ENCODE data around the gene CAST. TPM values are rescaled to one million over a fixed set of nuclear protein-coding genes. Genes with fewer than 3 reads are reported as not detected.

CAST gene
- total and polyA plus RNA-seq, 2 donors (not counting 3 experiments of a cell fraction or from before 2014, with no cell fraction given): 33.7 to 194 TPM

- H3K9ac ChIP-seq (replicated peaks; ENCODE audit: extremely low read depth, insufficient read depth, low read length): no peak overlapping the region
- ChIA-PET CTCF (interaction anchor here (1.2 to 2.3 kb wide), 4 partner anchors 9 to 389 kb away, joined by 3 to 10 read pairs (median 5); no protein-coding TSS in a partner anchor), POLR2A (no interaction called here)
- H3K4me1 ChIP-seq (ENCODE audit: control insufficient read depth, extremely low read depth, insufficient read depth, low read length): peaks cover 3% of the 10 kb centered on the region
- H3K79me2 ChIP-seq (ENCODE audit: control insufficient read depth, insufficient read depth, low read length): peaks cover 1% of the 10 kb centered on the region
- no peak overlapping the region for H2AFZ ChIP-seq (ENCODE audit: low read depth, low read length)
- DNase-seq (ENCODE audit: low read depth, low spot score) (no peak), FAIRE-seq (no peak)
- H3K4me3 ChIP-seq (replicated peaks in 1 of 3; ENCODE audit: insufficient read depth in 1 of 3, low read depth in 1 of 3, low read length in 3 of 3): no peak overlapping the region
- no peaks in the 10 kb centered on the region for H3K9me1 ChIP-seq (replicated peaks; ENCODE audit: control insufficient read depth, extremely low read depth, insufficient read depth, low read length)
- H3K27me3 ChIP-seq (ENCODE audit: control insufficient read depth in 2 of 2, insufficient read depth in 2 of 2, low read length in 2 of 2): no peaks in the 10 kb centered on the region
- dilution Hi-C loops (cut with MboI; ENCODE audit: extremely low pct_ligation_motif_present, low sequenced_read_pairs) (no loop called here), intact Hi-C loops (cut with micrococcal nuclease) (no loop called here)
- H3K27ac ChIP-seq (ENCODE audit: insufficient read depth, low read depth, low read length): no peak overlapping the region
- H4K20me1 ChIP-seq (replicated peaks; ENCODE audit: control insufficient read depth, extremely low read depth, insufficient read depth, low read length): no peaks in the 10 kb centered on the region
- H3K9me3 ChIP-seq (replicated peaks; ENCODE audit: control insufficient read depth, insufficient read depth, low read length): no peaks in the 10 kb centered on the region
- no peak overlapping the region for H3K4me2 ChIP-seq (ENCODE audit: insufficient read depth, low read length)
- TF ChIP-seq EZH2 (IDR thresholded peaks at IDR 0.05; ENCODE audit: borderline replicate concordance, low read depth, low read length, severe bottlenecking) (no peak), GATA2 (IDR thresholded peaks at IDR 0.05; ENCODE audit: insufficient read depth, insufficient read length, low read depth, low read length) (no peak), POLR2A (IDR thresholded peaks at IDR 0.05; ENCODE audit: low read depth, low read length) (no peak), JUN (IDR thresholded peaks at IDR 0.05; ENCODE audit: borderline replicate concordance, insufficient read depth, insufficient read length, low read depth) (no peak), MYC (IDR thresholded peaks at IDR 0.05; ENCODE audit: low read depth, low read length) (no peak), FOS (IDR thresholded peaks at IDR 0.05; ENCODE audit: borderline replicate concordance, insufficient read depth, low read length) (no peak), CTCF (IDR thresholded peaks at IDR 0.05; ENCODE audit: extremely low read depth in 1 of 2, insufficient read depth in 1 of 2, low read depth in 1 of 2, low read length in 2 of 2) (no peak), MAX (IDR thresholded peaks at IDR 0.05; ENCODE audit: insufficient read depth, insufficient read length) (no peak), POLR2AphosphoS5 (IDR thresholded peaks at IDR 0.05; ENCODE audit: insufficient read depth, low read depth, low read length) (no peak)
- peaks cover 4 to 7% of the 10 kb centered on the region in 2 experiments for H3K36me3 ChIP-seq (ENCODE audit: control insufficient read depth in 2 of 2, extremely low read depth in 1 of 2, insufficient read depth in 2 of 2, low read length in 2 of 2)
- BruUV-seq (replicated peaks): no TSS peak
Observed at GRCh38 chr5:96733771-96734500, 71.8 kb downstream of the CAST start.

All from endothelial cell of umbilical vein (primary cell).